AG08396 (cell line): ENCODE data around the gene URB1.
"Not testable (repeated sequence)": the region's sequence is repeated elsewhere in the genome, so short reads cannot be mapped to it uniquely, and the experiment has no call there.

ENCODE experiments used
- DNase-seq: peaks from one replicate; pipeline ENCODE4 v3.0.0; 2012; ENCODE audit warnings: low spot score, mixed read lengths

URB1 gene

GRCh38 chr21:32297449-32297848, 95.4 kb downstream of the URB1 start:
- DNase-seq = no peak

DNA sequence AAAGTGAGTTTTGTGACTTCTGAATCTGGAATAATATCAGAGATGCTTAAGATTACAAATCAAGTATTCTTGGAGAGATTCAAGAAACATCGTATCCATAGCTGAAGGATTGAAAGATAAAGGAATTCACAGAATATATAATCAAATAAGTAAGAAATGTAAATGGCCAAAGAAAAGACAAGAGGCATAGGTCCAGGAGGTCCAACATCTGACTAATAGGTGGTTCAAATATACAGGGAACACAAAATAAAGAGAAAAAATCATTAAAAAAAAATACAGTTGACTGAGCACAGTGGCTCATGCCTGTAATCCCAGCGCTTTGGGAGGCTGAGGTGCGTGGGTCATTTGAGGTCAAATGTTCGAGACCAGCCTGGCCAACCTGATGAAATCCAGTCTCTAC, 107.3 kb downstream of the URB1 start:
- DNase-seq = no peak

GRCh38 chr21:32282992-32283391, 109.8 kb downstream of the URB1 start:
- DNase-seq = no peak

DNA sequence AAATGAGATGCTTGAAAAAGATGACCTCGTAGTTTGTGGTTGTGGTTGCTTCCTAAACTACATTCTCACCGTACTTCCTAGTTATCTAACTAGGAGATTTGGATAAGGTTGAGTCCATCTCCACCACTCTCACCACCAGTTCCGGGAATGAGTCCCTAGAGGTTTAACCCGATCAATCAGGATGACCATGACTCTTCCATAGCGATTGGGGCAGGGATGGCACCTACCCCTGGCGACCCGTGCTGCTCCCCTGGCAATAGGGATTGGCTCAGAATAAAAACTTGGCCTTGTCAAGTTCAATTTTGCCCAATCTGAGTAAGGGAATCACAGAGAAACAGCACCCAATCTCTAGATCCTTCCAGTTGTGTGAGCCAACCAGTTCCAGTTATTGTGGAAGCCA, 111.3 kb downstream of the URB1 start:
- DNase-seq = no peak

GRCh38 chr21:32279377-32279680, 113.5 kb downstream of the URB1 start:
- no peak for DNase-seq

GRCh38 chr21:32278518-32279376, 114.1 kb downstream of the URB1 start, which contains the start of gene MIS18A:
MIS18A (minus strand) TSS chr21:32279049; CDS start chr21:32279014, 35 bp downstream.
- DNase-seq = peak; percentile 99

- no peak for DNase-seq
Measured at GRCh38 chr21:32278103-32278502, 114.7 kb downstream of the URB1 start.

DNA sequence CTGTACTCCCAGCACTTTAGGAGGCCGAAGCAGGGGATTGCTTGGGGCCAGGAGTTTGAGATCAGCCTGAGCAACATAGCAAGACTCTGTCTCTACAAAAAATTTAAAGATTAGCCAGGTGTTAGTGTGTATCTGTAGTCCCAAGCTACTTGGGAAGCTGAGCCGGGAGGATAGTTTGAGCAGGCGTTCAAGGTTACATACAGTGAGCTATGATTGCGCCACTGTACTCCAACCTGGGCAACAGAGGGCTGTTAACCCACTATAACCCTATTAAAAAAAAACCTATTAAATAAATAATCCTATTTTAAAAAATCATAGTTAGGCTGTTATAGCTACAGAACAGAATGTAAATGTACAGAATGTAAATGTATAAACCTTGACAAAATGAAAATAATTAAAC, 116.1 kb downstream of the URB1 start:
- DNase-seq = no peak

DNA sequence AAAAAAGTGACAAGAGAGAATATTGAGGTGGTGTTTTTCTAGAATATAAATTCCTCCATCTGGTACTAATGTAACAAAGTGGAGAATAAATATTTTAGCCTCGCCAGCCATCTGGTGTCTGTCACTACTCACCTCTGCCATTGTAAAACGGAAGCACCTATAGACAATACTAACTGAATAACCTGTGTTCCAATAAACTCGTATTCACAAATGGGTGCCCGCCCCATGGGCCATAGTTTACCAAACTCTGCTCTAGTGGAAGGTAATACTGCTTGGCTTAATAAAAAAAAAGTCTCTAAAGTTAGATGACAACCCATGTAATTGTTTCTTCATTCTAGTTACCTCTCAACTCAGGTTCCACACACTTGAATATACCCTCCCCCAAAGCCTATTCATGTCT, 122.1 kb downstream of the URB1 start:
- DNase-seq = no peak

- not testable (repeated sequence) for DNase-seq
Measured at GRCh38 chr21:32265321-32265720, 127.5 kb downstream of the URB1 start.

DNA sequence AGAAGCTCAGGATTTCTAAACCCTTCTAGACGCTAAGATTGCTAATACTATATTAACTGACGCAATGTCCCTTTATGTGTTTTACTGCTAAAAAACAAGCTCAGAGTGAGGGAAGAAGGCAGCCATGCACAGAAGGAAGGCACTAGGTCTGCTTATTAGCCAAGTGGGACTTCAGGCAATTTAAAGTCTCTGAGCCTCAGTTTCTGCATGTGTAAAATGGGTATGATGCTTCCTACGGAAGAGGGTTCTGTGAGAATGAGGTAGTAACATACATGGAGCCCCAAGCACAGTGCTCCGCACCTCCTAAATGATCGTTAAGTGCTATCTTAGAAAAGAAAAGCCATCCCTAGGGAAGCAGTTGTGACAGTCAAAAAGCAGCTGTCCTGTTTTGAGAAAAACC, 130.9 kb downstream of the URB1 start:
- DNase-seq = no peak
